ENCODE data around the gene PPT1. TPM values are rescaled to one million over a fixed set of nuclear protein-coding genes. Genes with fewer than 3 reads are reported as not detected.
A peak's percentile ranks its signal among the peaks of the same experiment; 100 is the strongest.

PPT1 gene
- total RNA-seq, 1 experiment from 2014 or later, result 154 TPM

DNA sequence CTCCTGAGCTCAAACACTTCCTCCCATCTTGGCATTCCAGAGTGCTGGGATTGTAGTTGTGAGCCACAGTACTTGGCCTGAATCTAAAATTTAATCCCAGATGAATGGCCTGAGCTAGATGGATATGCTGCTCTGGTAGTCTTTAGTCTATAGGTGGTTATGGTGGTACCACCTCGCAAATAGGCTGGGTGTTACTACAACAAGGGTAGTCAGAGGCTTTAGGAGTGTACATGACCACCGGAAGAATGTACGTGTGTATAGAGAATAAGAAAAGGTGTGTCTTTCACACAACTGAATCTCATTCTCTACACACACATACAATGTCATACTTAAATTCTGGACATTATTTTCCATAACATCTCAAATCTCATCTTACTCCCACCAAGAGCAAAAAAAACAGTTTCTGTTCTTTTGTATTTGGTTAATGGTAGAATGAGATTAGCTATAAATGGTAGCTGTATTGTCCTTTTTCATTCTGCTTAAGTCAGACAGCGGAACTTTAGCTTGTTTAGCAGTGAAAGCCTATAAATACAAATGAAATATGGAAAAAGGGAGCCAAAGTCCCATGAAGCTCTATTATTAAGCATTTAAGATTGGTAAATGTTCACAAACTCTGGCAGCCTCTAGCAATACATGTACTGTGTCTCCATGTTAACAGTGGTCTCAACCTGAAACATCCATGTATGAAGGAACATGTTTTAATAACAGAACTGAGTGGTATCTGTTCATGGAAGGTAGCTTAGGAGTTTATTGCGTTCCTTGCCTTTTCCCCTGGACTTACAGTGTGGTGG, 40.3 kb downstream of the PPT1 start:
- no TSS peak for BruUV-seq (replicated peaks)
- H3K27me3 ChIP-seq (ENCODE audit: insufficient read depth, low read depth), result no peaks in the 10 kb centered on the region
- no peak overlapping the region for H3K4me3 ChIP-seq
- peaks cover 32% of the 10 kb centered on the region for H3K36me3 ChIP-seq (ENCODE audit: low read depth)
- H2AFZ ChIP-seq, result no peak overlapping the region
- H3K9me3 ChIP-seq (ENCODE audit: insufficient read depth, low read depth), result no peaks in the 10 kb centered on the region
- H3F3A ChIP-seq (ENCODE audit: insufficient read depth, low read depth), result peaks cover 49% of the 10 kb centered on the region
- ChIA-PET POLR2A (ENCODE audit: unreplicated experiment) (interaction anchor here (0.6 kb wide), 1 partner anchor 23 kb away, joined by 16 read pairs; no protein-coding TSS in a partner anchor), CTCF (interaction anchor here (0.6 kb wide), 2 partner anchors 22 to 282 kb away, joined by 3 read pairs; no protein-coding TSS in a partner anchor)
- DNase-seq, result no peak
- H3K79me2 ChIP-seq (ENCODE audit: low read depth), result peaks cover 74% of the 10 kb centered on the region
- intact Hi-C loops (cut with micrococcal nuclease; ENCODE audit: unreplicated experiment), result no loop called here
- H3K4me1 ChIP-seq (replicated peaks; ENCODE audit: insufficient read depth), result peaks cover 41% of the 10 kb centered on the region
- H4K20me1 ChIP-seq (ENCODE audit: insufficient read depth), result peaks cover 10% of the 10 kb centered on the region; the same call in 1 of the 2 replicates
- H3K9me2 ChIP-seq (ENCODE audit: insufficient read depth), result no peaks in the 10 kb centered on the region
- TF ChIP-seq EZH2 (IDR thresholded peaks at IDR 0.05; ENCODE audit: low read depth), result no peak
- TF ChIP-seq, protein P1, sequence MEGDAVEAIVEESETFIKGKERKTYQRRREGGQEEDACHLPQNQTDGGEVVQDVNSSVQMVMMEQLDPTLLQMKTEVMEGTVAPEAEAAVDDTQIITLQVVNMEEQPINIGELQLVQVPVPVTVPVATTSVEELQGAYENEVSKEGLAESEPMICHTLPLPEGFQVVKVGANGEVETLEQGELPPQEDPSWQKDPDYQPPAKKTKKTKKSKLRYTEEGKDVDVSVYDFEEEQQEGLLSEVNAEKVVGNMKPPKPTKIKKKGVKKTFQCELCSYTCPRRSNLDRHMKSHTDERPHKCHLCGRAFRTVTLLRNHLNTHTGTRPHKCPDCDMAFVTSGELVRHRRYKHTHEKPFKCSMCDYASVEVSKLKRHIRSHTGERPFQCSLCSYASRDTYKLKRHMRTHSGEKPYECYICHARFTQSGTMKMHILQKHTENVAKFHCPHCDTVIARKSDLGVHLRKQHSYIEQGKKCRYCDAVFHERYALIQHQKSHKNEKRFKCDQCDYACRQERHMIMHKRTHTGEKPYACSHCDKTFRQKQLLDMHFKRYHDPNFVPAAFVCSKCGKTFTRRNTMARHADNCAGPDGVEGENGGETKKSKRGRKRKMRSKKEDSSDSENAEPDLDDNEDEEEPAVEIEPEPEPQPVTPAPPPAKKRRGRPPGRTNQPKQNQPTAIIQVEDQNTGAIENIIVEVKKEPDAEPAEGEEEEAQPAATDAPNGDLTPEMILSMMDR (conservative IDR thresholded peaks at IDR 0.05), result no peak
- peak overlapping the region; percentile 84; the same call in 1 of the 2 replicates for H3K27ac ChIP-seq
- no peak overlapping the region for H3K4me2 ChIP-seq

DNA sequence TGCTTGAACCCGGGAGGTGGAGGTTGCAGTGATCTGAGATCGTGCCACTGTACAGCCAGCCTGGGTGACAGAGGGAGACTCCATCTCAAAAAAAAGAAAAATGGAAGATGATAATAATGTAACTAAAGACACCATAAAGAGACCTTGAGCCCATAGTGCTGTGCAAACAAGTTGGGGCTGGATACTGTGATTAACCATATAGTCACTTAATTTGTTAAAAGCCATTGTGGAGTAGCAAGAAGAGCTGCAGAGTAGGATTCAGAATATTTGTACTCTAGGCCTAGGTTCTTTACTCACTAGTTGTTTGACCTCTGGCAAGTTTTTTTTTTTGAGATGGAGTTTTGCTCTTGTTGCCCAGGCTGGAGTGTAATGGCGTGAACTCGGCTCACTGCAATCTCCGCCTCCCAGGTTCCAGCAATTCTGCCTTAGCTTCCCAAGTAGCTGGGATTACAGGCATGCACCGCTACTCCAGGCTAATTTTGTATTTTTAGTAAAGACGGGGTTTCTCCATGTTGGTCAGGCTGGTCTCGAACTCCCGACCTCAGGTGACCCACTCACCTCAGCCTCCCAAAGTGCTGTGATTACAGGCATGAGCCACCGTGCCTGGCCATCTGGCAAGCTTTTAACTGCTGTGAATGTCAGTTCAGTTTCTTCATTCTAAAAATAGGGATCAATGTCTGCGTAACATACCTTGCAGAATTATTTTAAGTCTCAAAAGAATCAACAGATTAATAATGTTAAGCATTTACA, 43.7 kb downstream of the PPT1 start:
- Histone ChIP-seq H2AFZ (no peak overlapping the region), H3K27ac (no peak overlapping the region), H4K20me1 (ENCODE audit: insufficient read depth) (peaks cover 21% of the 10 kb centered on the region), H3K4me2 (no peak overlapping the region), H3K4me1 (replicated peaks; ENCODE audit: insufficient read depth) (peaks cover 16% of the 10 kb centered on the region), H3K9me2 (ENCODE audit: insufficient read depth) (no peaks in the 10 kb centered on the region), H3K79me2 (ENCODE audit: low read depth) (peaks cover 95% of the 10 kb centered on the region), H3K27me3 (ENCODE audit: insufficient read depth, low read depth) (no peaks in the 10 kb centered on the region), H3F3A (ENCODE audit: insufficient read depth, low read depth) (peaks cover 25% of the 10 kb centered on the region), H3K9me3 (ENCODE audit: insufficient read depth, low read depth) (no peaks in the 10 kb centered on the region), H3K36me3 (ENCODE audit: low read depth) (peaks cover 14% of the 10 kb centered on the region; the same call in 1 of the 2 replicates), H3K4me3 (no peak overlapping the region)
- TF ChIP-seq EZH2 (IDR thresholded peaks at IDR 0.05; ENCODE audit: low read depth), result no peak
- TF ChIP-seq, protein P1 (conservative IDR thresholded peaks at IDR 0.05), result no peak
- no TSS peak for BruUV-seq (replicated peaks)
- peak in 1 of 2 experiments; percentile 25 for DNase-seq
- intact Hi-C loops (cut with micrococcal nuclease; ENCODE audit: unreplicated experiment), result no loop called here
- ChIA-PET CTCF (no interaction called here), POLR2A (ENCODE audit: unreplicated experiment) (no interaction called here)

GRCh38 chr1:40050863-40051262, 46.2 kb downstream of the PPT1 start:
- Histone ChIP-seq H3K79me2 (ENCODE audit: low read depth) (peaks cover 94% of the 10 kb centered on the region), H3K27ac (no peak overlapping the region), H3K4me1 (replicated peaks; ENCODE audit: insufficient read depth) (no peaks in the 10 kb centered on the region), H3K9me3 (ENCODE audit: insufficient read depth, low read depth) (no peaks in the 10 kb centered on the region), H3K4me3 (no peak overlapping the region), H3K9me2 (ENCODE audit: insufficient read depth) (no peaks in the 10 kb centered on the region), H3F3A (ENCODE audit: insufficient read depth, low read depth) (peaks cover 15% of the 10 kb centered on the region), H3K27me3 (ENCODE audit: insufficient read depth, low read depth) (no peaks in the 10 kb centered on the region), H3K4me2 (no peak overlapping the region), H4K20me1 (ENCODE audit: insufficient read depth) (peaks cover 39% of the 10 kb centered on the region), H2AFZ (no peak overlapping the region), H3K36me3 (ENCODE audit: low read depth) (peaks cover 14% of the 10 kb centered on the region; the same call in 1 of the 2 replicates)
- TF ChIP-seq, protein P1 (conservative IDR thresholded peaks at IDR 0.05), result no peak
- TF ChIP-seq EZH2 (IDR thresholded peaks at IDR 0.05; ENCODE audit: low read depth), result no peak
- DNase-seq, result no peak
- CTCF ChIA-PET, result no interaction called here
- POLR2A ChIA-PET (ENCODE audit: unreplicated experiment), result no interaction called here
- no TSS peak for BruUV-seq (replicated peaks)
- intact Hi-C loops (cut with micrococcal nuclease; ENCODE audit: unreplicated experiment), result no loop called here

All from PC-9 (cell line).